HFFc6 (cell line): ENCODE data around the gene ALK. TPM values are rescaled to one million over a fixed set of nuclear protein-coding genes. Genes with fewer than 3 reads are reported as not detected.

ENCODE experiments used
- DNase-seq: peaks from one replicate; pipeline ENCODE4 v3.0.0-alpha.2; 2018
- H3K27ac Mint-ChIP-seq: 2 replicates; pipeline ENCODE4 v1.8.0; 2020; ENCODE audit warnings: mild to moderate bottlenecking, mixed read lengths
- H3K27me3 Mint-ChIP-seq: 2 replicates; pipeline ENCODE4 v1.8.0; 2021; ENCODE audit warnings: mild to moderate bottlenecking, moderate library complexity, mixed read lengths; ENCODE audit not compliant: insufficient read depth
- H3K36me3 Mint-ChIP-seq: 2 replicates; pipeline ENCODE4 v1.8.0; 2021; ENCODE audit warnings: low read depth, mixed read lengths
- H3K4me1 Mint-ChIP-seq: 2 replicates; pipeline ENCODE4 v1.8.0; 2020; ENCODE audit warnings: low read depth, mixed read lengths
- H3K4me3 Mint-ChIP-seq: 2 replicates; pipeline ENCODE4 v1.8.0; 2020; ENCODE audit warnings: mild to moderate bottlenecking, moderate library complexity, mixed read lengths
- H3K9me3 Mint-ChIP-seq: 2 replicates; pipeline ENCODE4 v1.8.0; 2020; ENCODE audit warnings: mild to moderate bottlenecking, mixed read lengths
- total RNA-seq, 6 experiments: library from RNA; stranded (reverse); fragmentation: NEBNext Ultra II Directional; extraction: Animal tissue kit (Norgen Biotek cat#: 25700); gene quantifications; 2 replicates in 1 of 6; 3 replicates in 5 of 6; pipeline ENCODE4 v1.2.3, GENCODE V29; 2021
- TF ChIP-seq, protein P1 (sequence below): fragments of 200-600 bp; sonication (generic); IDR thresholded peaks from 2 replicates; pipeline ENCODE4 v1.5.0; 2021; ENCODE audit warnings: antibody characterized with exemption, mild to moderate bottlenecking

Gene ALK
- total RNA-seq, 6 experiments from 2014 or later, result not detected

DNA sequence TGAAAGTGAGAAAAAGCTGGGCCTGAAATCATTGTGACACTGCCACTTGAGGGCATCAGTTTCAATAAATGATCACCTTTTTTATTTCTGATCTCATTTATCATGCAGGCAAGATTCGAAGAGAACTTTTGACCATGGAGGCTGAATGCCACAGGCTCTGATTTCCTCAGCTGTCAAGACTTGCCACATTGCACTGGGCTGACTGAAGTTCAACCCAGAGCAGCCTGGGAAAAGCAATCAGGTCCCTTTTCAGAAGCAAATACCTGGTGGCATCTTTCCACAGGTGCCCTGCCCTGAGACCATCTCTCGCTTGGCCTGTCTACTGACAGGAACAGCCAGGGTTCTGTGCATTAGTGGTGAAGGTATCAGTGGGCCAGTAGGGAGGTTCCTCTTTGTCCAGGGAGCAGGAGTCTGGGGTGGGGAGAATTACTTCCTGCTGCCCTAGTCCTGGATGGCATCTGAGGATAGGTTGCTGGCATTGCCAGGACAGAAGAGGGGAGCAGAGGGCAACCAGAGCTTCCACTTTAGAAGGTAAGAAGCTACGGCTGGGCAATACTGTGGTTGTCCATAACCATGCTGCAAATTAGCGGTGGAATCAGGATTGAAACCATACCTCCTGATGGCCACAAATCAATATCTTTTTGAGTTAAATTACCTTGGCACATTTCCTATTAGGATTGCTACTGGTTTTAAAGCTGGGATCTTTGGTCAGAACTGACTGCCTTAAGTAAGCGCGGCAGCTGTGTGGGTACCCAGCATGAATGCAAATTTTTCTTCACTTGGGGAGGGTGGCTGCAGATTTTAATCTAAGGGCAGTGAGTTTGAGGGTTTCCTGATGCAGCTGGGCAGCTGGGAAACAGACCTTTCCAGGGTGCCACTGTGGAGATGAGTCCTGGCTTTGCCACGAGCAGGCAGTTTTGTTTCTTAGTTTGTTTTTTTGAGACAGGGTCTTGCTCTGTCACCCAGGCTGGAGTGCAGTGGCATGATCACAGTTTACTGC lies 394.5 kb downstream of the ALK start:
- no peak for DNase-seq
- peaks cover 9% of the 10 kb centered on the region; the same call in 1 of the 2 replicates for H3K27me3 Mint-ChIP-seq
- H3K36me3 Mint-ChIP-seq, result no peaks in the 10 kb centered on the region
- TF ChIP-seq, protein P1, sequence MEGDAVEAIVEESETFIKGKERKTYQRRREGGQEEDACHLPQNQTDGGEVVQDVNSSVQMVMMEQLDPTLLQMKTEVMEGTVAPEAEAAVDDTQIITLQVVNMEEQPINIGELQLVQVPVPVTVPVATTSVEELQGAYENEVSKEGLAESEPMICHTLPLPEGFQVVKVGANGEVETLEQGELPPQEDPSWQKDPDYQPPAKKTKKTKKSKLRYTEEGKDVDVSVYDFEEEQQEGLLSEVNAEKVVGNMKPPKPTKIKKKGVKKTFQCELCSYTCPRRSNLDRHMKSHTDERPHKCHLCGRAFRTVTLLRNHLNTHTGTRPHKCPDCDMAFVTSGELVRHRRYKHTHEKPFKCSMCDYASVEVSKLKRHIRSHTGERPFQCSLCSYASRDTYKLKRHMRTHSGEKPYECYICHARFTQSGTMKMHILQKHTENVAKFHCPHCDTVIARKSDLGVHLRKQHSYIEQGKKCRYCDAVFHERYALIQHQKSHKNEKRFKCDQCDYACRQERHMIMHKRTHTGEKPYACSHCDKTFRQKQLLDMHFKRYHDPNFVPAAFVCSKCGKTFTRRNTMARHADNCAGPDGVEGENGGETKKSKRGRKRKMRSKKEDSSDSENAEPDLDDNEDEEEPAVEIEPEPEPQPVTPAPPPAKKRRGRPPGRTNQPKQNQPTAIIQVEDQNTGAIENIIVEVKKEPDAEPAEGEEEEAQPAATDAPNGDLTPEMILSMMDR, result no peak
- no peak overlapping the region for H3K4me3 Mint-ChIP-seq
- H3K27ac Mint-ChIP-seq, result no peak overlapping the region
- H3K9me3 Mint-ChIP-seq, result no peaks in the 10 kb centered on the region
- H3K4me1 Mint-ChIP-seq, result peaks cover 38% of the 10 kb centered on the region

DNA sequence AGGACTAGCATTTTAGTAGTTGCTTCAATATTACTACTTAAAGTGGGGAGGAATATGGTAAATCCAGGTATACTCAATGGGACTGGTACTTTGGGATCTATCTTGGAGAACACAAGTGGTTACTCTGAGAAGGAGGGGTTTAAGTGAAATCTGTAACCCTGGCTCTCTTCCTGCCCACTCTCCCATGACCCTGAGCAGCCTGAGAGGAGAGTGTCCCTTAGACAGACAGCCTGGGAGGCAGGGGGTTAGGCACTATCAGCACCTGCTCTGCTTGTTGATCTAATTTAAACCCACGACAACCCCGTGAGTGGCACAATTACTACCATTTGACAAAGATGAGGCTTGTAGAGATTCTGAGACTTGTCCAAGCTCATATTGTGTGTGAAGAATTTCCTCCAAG lies 395.5 kb downstream of the ALK start:
- TF ChIP-seq, protein P1, result no peak
- Mint-ChIP-seq H3K27me3 (peaks cover 5% of the 10 kb centered on the region; the same call in 1 of the 2 replicates), H3K36me3 (no peaks in the 10 kb centered on the region), H3K4me3 (no peak overlapping the region), H3K9me3 (no peaks in the 10 kb centered on the region), H3K4me1 (peaks cover 38% of the 10 kb centered on the region), H3K27ac (no peak overlapping the region)
- no peak for DNase-seq

DNA sequence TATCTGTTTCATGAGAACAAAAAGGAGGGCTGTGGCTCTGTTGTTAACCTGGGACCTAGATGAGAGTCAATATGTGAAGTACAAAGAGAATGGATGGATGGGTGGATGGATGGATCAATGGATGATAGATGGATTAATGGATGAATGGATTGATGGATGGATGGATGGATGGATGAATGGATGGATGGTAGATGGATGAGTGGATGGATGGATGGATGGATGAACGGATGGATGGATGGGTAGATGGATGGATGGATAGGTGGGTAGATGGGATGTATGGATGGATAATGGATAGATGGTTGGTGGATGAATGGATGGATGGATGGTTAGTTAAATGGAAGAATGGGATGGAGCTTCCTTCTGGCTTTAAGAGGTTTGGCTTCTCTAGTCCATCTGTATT lies 396.7 kb downstream of the ALK start:
- Mint-ChIP-seq H3K36me3 (no peaks in the 10 kb centered on the region), H3K4me1 (peaks cover 41% of the 10 kb centered on the region)

DNA sequence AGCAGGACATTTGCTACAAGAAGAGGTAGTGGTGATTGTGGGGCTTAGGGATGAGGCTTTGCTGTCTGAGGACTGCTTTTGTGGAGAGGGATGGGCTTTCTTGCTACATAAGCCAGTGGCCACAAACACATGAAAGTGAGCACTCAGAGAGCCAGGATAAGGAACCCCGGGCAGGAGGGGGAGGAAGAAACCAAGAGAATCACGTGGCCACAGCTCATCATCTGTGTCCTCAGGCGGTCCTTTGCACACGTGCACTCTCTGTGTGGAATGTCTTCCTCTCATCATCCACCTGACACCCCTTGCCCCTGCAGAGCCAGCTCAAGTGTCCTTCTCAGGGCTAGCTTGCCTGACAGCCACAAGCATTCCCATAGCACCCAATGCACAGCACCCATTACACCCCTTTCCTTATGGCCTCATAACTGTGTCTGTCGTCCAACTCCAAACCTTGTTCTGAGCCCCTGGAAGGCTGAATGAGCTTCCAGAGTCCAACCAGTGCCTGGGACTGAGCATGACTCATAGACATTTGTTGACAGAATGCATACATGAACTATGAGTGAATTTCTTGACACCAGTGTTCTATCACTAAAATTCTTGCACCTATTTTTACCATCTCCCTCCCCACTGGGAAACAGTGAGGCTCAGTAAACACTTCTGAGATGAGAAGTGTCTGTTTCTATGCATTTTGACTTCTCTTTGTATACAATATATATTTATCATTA lies 398.3 kb downstream of the ALK start:
- Mint-ChIP-seq H3K36me3 (no peaks in the 10 kb centered on the region), H3K27ac (peak overlapping the region; percentile 47), H3K27me3 (peaks cover 3% of the 10 kb centered on the region; the same call in 1 of the 2 replicates), H3K4me3 (peak overlapping the region; percentile 76), H3K4me1 (peaks cover 43% of the 10 kb centered on the region), H3K9me3 (no peaks in the 10 kb centered on the region)
- TF ChIP-seq, protein P1, result no peak
- DNase-seq, result peak; percentile 64

More for the DNA sequence above, 396.7 kb downstream of the ALK start:
- Mint-ChIP-seq H3K27me3 (peaks cover 1% of the 10 kb centered on the region; the same call in 1 of the 2 replicates), H3K9me3 (no peaks in the 10 kb centered on the region), H3K27ac (no peak overlapping the region), H3K4me3 (no peak overlapping the region)
- DNase-seq, result no peak
- TF ChIP-seq, protein P1, result no peak

DNA sequence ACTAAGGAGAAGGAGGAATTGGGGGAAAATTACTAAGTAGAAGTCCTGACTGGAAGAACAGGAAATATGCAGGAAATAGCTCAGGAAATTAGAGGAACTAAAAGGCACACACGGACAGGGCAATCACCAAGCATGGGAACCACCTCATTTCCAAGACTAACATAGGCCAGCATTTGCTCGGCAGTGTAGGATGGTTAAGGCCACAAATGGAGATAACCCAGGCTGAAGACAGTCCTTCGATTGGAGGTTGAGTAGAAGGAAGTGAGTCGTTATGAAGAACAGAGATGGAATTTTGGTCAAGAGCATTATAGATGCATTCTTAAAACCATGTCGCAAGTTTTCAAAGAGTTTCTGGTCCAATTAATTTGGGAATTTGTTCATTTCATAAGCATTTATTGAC lies 401.4 kb downstream of the ALK start:
- TF ChIP-seq, protein P1, result no peak
- peaks cover 4% of the 10 kb centered on the region; the same call in 1 of the 2 replicates for H3K27me3 Mint-ChIP-seq
- DNase-seq, result peak; percentile 12
- peak overlapping the region; percentile 80 for H3K27ac Mint-ChIP-seq
- no peaks in the 10 kb centered on the region for H3K36me3 Mint-ChIP-seq
- H3K4me3 Mint-ChIP-seq, result peak overlapping the region; percentile 23; the same call in 1 of the 2 replicates
- peaks cover 51% of the 10 kb centered on the region for H3K4me1 Mint-ChIP-seq
- H3K9me3 Mint-ChIP-seq, result peaks cover under 1% of the 10 kb centered on the region; the same call in 1 of the 2 replicates
